MM.1S (cell line): ENCODE data around the gene FOXJ1.

ENCODE experiments used
- EZH2phosphoT487 ChIP-seq: fragments of 300-600 bp; sonication (generic); IDR thresholded peaks from 2 replicates; pipeline ENCODE4 v1.6.1; 2018; ENCODE audit warnings: antibody characterized with exemption, low read length
- TF ChIP-seq, protein P1 (sequence below): fragments of 300-600 bp; sonication (generic); IDR thresholded peaks from 2 replicates; pipeline ENCODE4 v1.5.1; 2016; ENCODE audit warnings: antibody characterized with exemption, low read length, mixed read lengths

DNA sequence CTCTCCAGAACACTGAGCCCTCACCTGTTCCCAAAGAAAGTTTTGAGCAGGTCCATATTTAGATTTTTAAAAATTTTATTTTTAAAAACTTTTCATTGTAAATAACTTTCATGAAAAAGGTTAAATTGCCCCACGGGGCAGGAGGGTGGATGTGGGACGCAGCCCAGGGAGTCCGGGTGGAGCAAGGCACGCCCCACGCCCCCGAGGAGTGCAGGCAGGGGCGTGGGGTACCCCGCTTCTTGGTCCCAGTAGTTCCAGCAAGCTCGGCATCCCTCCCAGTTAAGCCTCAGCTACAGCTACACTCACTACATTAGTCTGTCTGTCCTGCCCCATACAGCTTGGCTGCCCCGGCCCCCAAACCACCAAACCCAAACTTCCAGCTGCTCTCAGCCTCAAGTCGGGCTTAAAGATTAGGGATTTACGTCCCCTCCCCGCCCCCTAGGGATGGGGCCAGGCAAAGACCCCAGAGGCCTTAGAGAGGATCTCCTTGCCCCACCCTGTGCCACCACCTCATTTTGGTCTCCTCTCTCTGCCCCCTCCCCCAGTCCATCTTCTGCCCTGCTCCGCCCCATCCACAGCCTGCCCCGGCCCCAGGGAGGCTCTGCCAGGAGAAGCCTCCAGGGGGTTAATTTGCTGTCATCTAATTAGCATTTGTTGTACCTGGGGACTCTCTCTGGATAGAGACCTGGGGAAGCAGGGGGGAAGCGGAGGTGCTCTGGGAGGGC lies 4.6 kb downstream of the FOXJ1 start:
- TF ChIP-seq, protein P1, sequence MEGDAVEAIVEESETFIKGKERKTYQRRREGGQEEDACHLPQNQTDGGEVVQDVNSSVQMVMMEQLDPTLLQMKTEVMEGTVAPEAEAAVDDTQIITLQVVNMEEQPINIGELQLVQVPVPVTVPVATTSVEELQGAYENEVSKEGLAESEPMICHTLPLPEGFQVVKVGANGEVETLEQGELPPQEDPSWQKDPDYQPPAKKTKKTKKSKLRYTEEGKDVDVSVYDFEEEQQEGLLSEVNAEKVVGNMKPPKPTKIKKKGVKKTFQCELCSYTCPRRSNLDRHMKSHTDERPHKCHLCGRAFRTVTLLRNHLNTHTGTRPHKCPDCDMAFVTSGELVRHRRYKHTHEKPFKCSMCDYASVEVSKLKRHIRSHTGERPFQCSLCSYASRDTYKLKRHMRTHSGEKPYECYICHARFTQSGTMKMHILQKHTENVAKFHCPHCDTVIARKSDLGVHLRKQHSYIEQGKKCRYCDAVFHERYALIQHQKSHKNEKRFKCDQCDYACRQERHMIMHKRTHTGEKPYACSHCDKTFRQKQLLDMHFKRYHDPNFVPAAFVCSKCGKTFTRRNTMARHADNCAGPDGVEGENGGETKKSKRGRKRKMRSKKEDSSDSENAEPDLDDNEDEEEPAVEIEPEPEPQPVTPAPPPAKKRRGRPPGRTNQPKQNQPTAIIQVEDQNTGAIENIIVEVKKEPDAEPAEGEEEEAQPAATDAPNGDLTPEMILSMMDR = no peak
- no peak for TF ChIP-seq EZH2phosphoT487
